Spinal cord (tissue), 10 donors: Measurements from ENCODE around the gene NMU. TPM values are rescaled to one million over a fixed set of nuclear protein-coding genes. Genes with fewer than 3 reads are reported as not detected.
A peak's percentile ranks its signal among the peaks of the same experiment; 100 is the strongest.
"Not testable (repeated sequence)": the region's sequence is repeated elsewhere in the genome, so short reads cannot be mapped to it uniquely, and the experiment has no call there.

Experiments
- DNase-seq, 6 donors: peaks; one replicate each; pipeline versions ENCODE4 v3.0.0 to v3.0.0-alpha.2; 2013 to 2015; ENCODE audit warnings: low spot score in 6 of 6, low read depth in 4 of 6
- H3K27ac ChIP-seq: one replicate; pipeline ENCODE4 v1.5.1; 2013; ENCODE audit warnings: low read depth, low read length, control low read depth
- H3K27me3 ChIP-seq: one replicate; pipeline ENCODE4 v1.6.1; 2013; ENCODE audit warnings: low read length; ENCODE audit not compliant: control insufficient read depth, insufficient read depth
- H3K36me3 ChIP-seq: one replicate; pipeline ENCODE4 v1.6.1; 2013; ENCODE audit warnings: low read length; ENCODE audit not compliant: control insufficient read depth, insufficient read depth
- H3K4me1 ChIP-seq: one replicate; pipeline ENCODE4 v1.6.1; 2013; ENCODE audit warnings: low read length; ENCODE audit not compliant: control insufficient read depth, insufficient read depth
- H3K4me3 ChIP-seq: one replicate; pipeline ENCODE4 v1.5.1; 2013; ENCODE audit warnings: low read depth, low read length, control low read depth
- H3K9me3 ChIP-seq: one replicate; pipeline ENCODE4 v1.6.1; 2013; ENCODE audit warnings: low read length; ENCODE audit not compliant: control insufficient read depth, insufficient read depth
- WGBS: methylation state at CpG from one replicate; pipeline ENCODE4 v1.1.5; 2013; ENCODE audit warnings: missing lambda C conversion rate; ENCODE audit not compliant: insufficient coverage; 5-methylcytosine and 5-hydroxymethylcytosine counted together
- polyA plus RNA-seq, 2 donors: library from polyadenylated mRNA; unstranded; fragments of 120-200 nt; gene quantifications; one replicate each; pipeline ENCODE4 v1.2.1, GENCODE V29; 2013; ENCODE audit not compliant: insufficient read length in 2 of 2
- total RNA-seq, 2 donors: library from RNA; depleted of rRNA in 1 of 2; stranded (reverse); fragments of 120-200 nt in 1 of 2; fragments of >200 nt in 1 of 2; gene quantifications; one replicate each; pipeline versions ENCODE4 v1.2.3 to v1.2.4, GENCODE V29; 2013 to 2014
- donor health status: healthy.

NMU gene
- total and polyA plus RNA-seq, 4 donors = 5.1 to 11.2 (median 8.0) TPM

GRCh38 chr4:55551964-55552363, 84.1 kb downstream of the NMU start:
- H3K27ac ChIP-seq, H3K36me3 ChIP-seq, H3K9me3 ChIP-seq, H3K27me3 ChIP-seq, H3K4me3 ChIP-seq, DNase-seq, H3K4me1 ChIP-seq: not testable (repeated sequence)
- 93% methylated on average over 3 of the region's 6 CpGs for WGBS

- DNase-seq = no peak
- no CpG with 5 or more reads among the region's 2 CpGs for WGBS
- H3K27me3 ChIP-seq = no peaks in the 10 kb centered on the region
- no peak overlapping the region for H3K27ac ChIP-seq
- H3K4me1 ChIP-seq = no peaks in the 10 kb centered on the region
- H3K9me3 ChIP-seq = no peaks in the 10 kb centered on the region
- H3K4me3 ChIP-seq = no peak overlapping the region
- H3K36me3 ChIP-seq = no peaks in the 10 kb centered on the region
Observed at GRCh38 chr4:55549888-55550287, 86.2 kb downstream of the NMU start.

GRCh38 chr4:55547918-55548317, 88.2 kb downstream of the NMU start:
- WGBS = 50% methylated on average over 2 of the region's 4 CpGs
- DNase-seq = peak in 1 of 6 donors; percentile 6
- no peaks in the 10 kb centered on the region for H3K27me3 ChIP-seq
- H3K36me3 ChIP-seq = no peaks in the 10 kb centered on the region
- no peaks in the 10 kb centered on the region for H3K4me1 ChIP-seq
- peak overlapping the region; percentile 84 for H3K4me3 ChIP-seq
- H3K9me3 ChIP-seq = no peaks in the 10 kb centered on the region
- H3K27ac ChIP-seq = peak overlapping the region; percentile 96

GRCh38 chr4:55547466-55547770, 88.7 kb downstream of the NMU start:
- no peaks in the 10 kb centered on the region for H3K4me1 ChIP-seq
- no peaks in the 10 kb centered on the region for H3K36me3 ChIP-seq
- DNase-seq = peak in 3 of 6 donors; percentile 19 to 87 (median 72)
- no peaks in the 10 kb centered on the region for H3K27me3 ChIP-seq
- H3K4me3 ChIP-seq = peak overlapping the region; percentile 84
- H3K27ac ChIP-seq = peak overlapping the region; percentile 96
- H3K9me3 ChIP-seq = no peaks in the 10 kb centered on the region
- 0% methylated on average over 5 of the region's 10 CpGs for WGBS

- DNase-seq = peak; percentile 81 to 97 (median 86)
- WGBS = under 1% methylated on average over 63 of the region's 71 CpGs
- Histone ChIP-seq H3K9me3 (no peaks in the 10 kb centered on the region), H3K27me3 (no peaks in the 10 kb centered on the region), H3K4me3 (peak within 1 kb of the TSS; percentile 84), H3K27ac (peak within 1 kb of the TSS; percentile 96), H3K36me3 (no peaks in the 10 kb centered on the region), H3K4me1 (no peaks in the 10 kb centered on the region)
Observed at GRCh38 chr4:55546756-55547465, 89.2 kb downstream of the NMU start, which contains the start of gene CLOCK. TSS of gene CLOCK (minus strand) at chr4:55546909. CDS start at chr4:55482785, 64,124 bp downstream.

GRCh38 chr4:55546506-55546755, 89.7 kb downstream of the NMU start:
- Histone ChIP-seq H3K9me3 (no peaks in the 10 kb centered on the region), H3K36me3 (no peaks in the 10 kb centered on the region), H3K27me3 (no peaks in the 10 kb centered on the region), H3K4me3 (peak overlapping the region; percentile 84), H3K27ac (peak overlapping the region; percentile 96), H3K4me1 (no peaks in the 10 kb centered on the region)
- DNase-seq = no peak
- 0% methylated on average over 15 of the region's 16 CpGs for WGBS

- H3K4me1 ChIP-seq = no peaks in the 10 kb centered on the region
- H3K27me3 ChIP-seq = no peaks in the 10 kb centered on the region
- H3K36me3 ChIP-seq = no peaks in the 10 kb centered on the region
- DNase-seq = peak; percentile 58 to 91 (median 66)
- peak overlapping the region; percentile 84 for H3K4me3 ChIP-seq
- H3K9me3 ChIP-seq = no peaks in the 10 kb centered on the region
- WGBS = under 1% methylated on average over 74 of the region's 87 CpGs
- peak overlapping the region; percentile 96 for H3K27ac ChIP-seq
Observed at GRCh38 chr4:55545641-55546505, 90.2 kb downstream of the NMU start.

Other genes starting within 250 kb of the NMU start
- gene TMEM165, start 240.3 kb downstream of the NMU start, total RNA-seq = 10 to 100 TPM; 73.4 to 86.1 TPM
- gene TMEM165, start 240.3 kb downstream of the NMU start, polyA plus RNA-seq = 10 to 100 TPM; 63.7 to 76.4 TPM
- 10 to 100 TPM; 26.1 to 37.8 TPM for gene CLOCK, start 89.4 kb downstream of the NMU start, total RNA-seq
- 10 to 100 TPM; 12.5 to 18.4 TPM for gene CLOCK, start 89.4 kb downstream of the NMU start, polyA plus RNA-seq
- gene PDCL2, start 44.1 kb downstream of the NMU start, total RNA-seq = not detected
- not detected for gene PDCL2, start 44.1 kb downstream of the NMU start, polyA plus RNA-seq
- gene EXOC1L, start 183.5 kb upstream of the NMU start, total RNA-seq = under 1 TPM; 0.17 to 0.59 TPM
- gene EXOC1L, start 183.5 kb upstream of the NMU start, polyA plus RNA-seq = not detected
- gene EXOC1, start 217.3 kb upstream of the NMU start, total RNA-seq = 10 to 100 TPM; 56.1 to 74.4 TPM
- gene EXOC1, start 217.3 kb upstream of the NMU start, polyA plus RNA-seq = 10 to 100 TPM; 50.9 to 54.3 TPM